Measurements from ENCODE around the gene RABGAP1L.
"Not testable (repeated sequence)": the region's sequence is repeated elsewhere in the genome, so short reads cannot be mapped to it uniquely, and the experiment has no call there.

The RABGAP1L gene

GRCh38 chr1:174815036-174815435, 655.7 kb downstream of the RABGAP1L start:
- Histone ChIP-seq H2BK5ac (ENCODE audit: low read depth, low read length, poor library complexity) (no peak overlapping the region), H3K9ac (ENCODE audit: low read length) (no peak overlapping the region), H3K79me1 (ENCODE audit: low read length) (no peaks in the 10 kb centered on the region), H3K14ac (ENCODE audit: low read length) (no peak overlapping the region), H3K9me3 (ENCODE audit: insufficient read depth, low read depth, low read length) (no peaks in the 10 kb centered on the region), H2AFZ (ENCODE audit: insufficient read depth, low read length, poor library complexity) (no peak overlapping the region), H4K12ac (ENCODE audit: low read depth, low read length) (no peak overlapping the region), H3K79me2 (ENCODE audit: control insufficient read depth, insufficient read depth, low read length, poor library complexity) (no peaks in the 10 kb centered on the region), H3K4ac (ENCODE audit: low read depth, low read length) (no peak overlapping the region), H3K27me3 (ENCODE audit: insufficient read depth, low read length) (no peaks in the 10 kb centered on the region), H4K8ac (ENCODE audit: low read depth, low read length) (no peak overlapping the region), H2AK5ac (ENCODE audit: low read length) (no peak overlapping the region), H3K4me1 (ENCODE audit: control insufficient read depth in 1 of 2, insufficient read depth in 2 of 2, low read length in 2 of 2) (no peaks in the 10 kb centered on the region), H2BK12ac (ENCODE audit: low read length) (no peak overlapping the region), H4K91ac (ENCODE audit: low read depth, low read length) (no peak overlapping the region), H3K18ac (ENCODE audit: low read length) (no peak overlapping the region), H3K4me2 (ENCODE audit: low read length) (no peak overlapping the region), H3K23ac (ENCODE audit: low read length) (no peak overlapping the region), H3K4me3 (ENCODE audit: low read depth, low read length) (no peak overlapping the region), H3K27ac (ENCODE audit: low read depth, low read length) (no peak overlapping the region), H3K36me3 (ENCODE audit: control insufficient read depth in 1 of 2, insufficient read depth in 2 of 2, low read length in 2 of 2) (no peaks in the 10 kb centered on the region), H2BK120ac (ENCODE audit: insufficient read depth, low read length, poor library complexity) (no peak overlapping the region)
- peak; percentile 34 to 39 for DNase-seq
- no CpG with 5 or more reads among the region's 3 CpGs for WGBS (ENCODE audit: extremely low coverage, insufficient coverage, insufficient read length)

DNA sequence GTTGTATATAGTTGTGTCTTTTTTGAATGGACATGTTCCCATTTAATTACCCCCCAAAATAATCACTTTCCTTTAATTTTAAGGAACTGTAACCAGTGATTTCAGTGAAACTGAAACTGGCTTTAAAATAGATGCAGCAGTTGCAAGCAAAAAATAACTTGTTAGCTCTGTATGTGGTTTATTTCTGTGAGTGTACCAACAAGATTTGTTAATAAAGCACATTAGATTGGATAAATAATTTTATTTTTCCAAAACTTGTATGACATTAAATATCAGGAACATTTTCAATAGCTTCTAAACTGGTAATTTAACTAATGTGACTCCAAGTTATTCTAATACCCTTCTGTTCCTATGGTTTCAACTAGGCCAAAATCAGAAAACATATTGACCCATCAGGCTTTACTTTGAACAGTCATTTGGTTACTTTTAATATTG, 656.2 kb downstream of the RABGAP1L start:
- no peaks in the 10 kb centered on the region for H3K9me3 ChIP-seq (ENCODE audit: insufficient read depth, low read depth, low read length)
- H3K4me1 ChIP-seq (ENCODE audit: control insufficient read depth in 1 of 2, insufficient read depth in 2 of 2, low read length in 2 of 2), result no peaks in the 10 kb centered on the region
- H3K27me3 ChIP-seq (ENCODE audit: insufficient read depth, low read length), result no peaks in the 10 kb centered on the region
- no peak overlapping the region for H4K8ac ChIP-seq (ENCODE audit: low read depth, low read length)
- no peaks in the 10 kb centered on the region for H3K36me3 ChIP-seq (ENCODE audit: control insufficient read depth in 1 of 2, insufficient read depth in 2 of 2, low read length in 2 of 2)
- no peak overlapping the region for H4K12ac ChIP-seq (ENCODE audit: low read depth, low read length)
- H3K79me1 ChIP-seq (ENCODE audit: low read length), result no peaks in the 10 kb centered on the region
- H3K18ac ChIP-seq (ENCODE audit: low read length), result no peak overlapping the region
- no peak overlapping the region for H3K4ac ChIP-seq (ENCODE audit: low read depth, low read length)
- no peak overlapping the region for H2BK12ac ChIP-seq (ENCODE audit: low read length)
- no peak overlapping the region for H3K14ac ChIP-seq (ENCODE audit: low read length)
- no peak overlapping the region for H3K9ac ChIP-seq (ENCODE audit: low read length)
- no peak overlapping the region for H3K23ac ChIP-seq (ENCODE audit: low read length)
- no peak overlapping the region for H2BK120ac ChIP-seq (ENCODE audit: insufficient read depth, low read length, poor library complexity)
- no peak overlapping the region for H3K27ac ChIP-seq (ENCODE audit: low read depth, low read length)
- no peak overlapping the region for H2BK5ac ChIP-seq (ENCODE audit: low read depth, low read length, poor library complexity)
- no peak overlapping the region for H3K4me3 ChIP-seq (ENCODE audit: low read depth, low read length)
- H3K4me2 ChIP-seq (ENCODE audit: low read length), result no peak overlapping the region
- no peak for DNase-seq
- no peaks in the 10 kb centered on the region for H3K79me2 ChIP-seq (ENCODE audit: control insufficient read depth, insufficient read depth, low read length, poor library complexity)
- H4K91ac ChIP-seq (ENCODE audit: low read depth, low read length), result no peak overlapping the region
- H2AFZ ChIP-seq (ENCODE audit: insufficient read depth, low read length, poor library complexity), result no peak overlapping the region
- H2AK5ac ChIP-seq (ENCODE audit: low read length), result no peak overlapping the region

- H3K4me3 ChIP-seq (ENCODE audit: low read depth, low read length); H3K9me3 ChIP-seq (ENCODE audit: insufficient read depth, low read depth, low read length); H2BK5ac ChIP-seq (ENCODE audit: low read depth, low read length, poor library complexity); H3K4me2 ChIP-seq (ENCODE audit: low read length); H3K4ac ChIP-seq (ENCODE audit: low read depth, low read length); H3K9ac ChIP-seq (ENCODE audit: low read length); H4K12ac ChIP-seq (ENCODE audit: low read depth, low read length); H3K27me3 ChIP-seq (ENCODE audit: insufficient read depth, low read length); H3K14ac ChIP-seq (ENCODE audit: low read length); H2BK120ac ChIP-seq (ENCODE audit: insufficient read depth, low read length, poor library complexity); H3K4me1 ChIP-seq (ENCODE audit: control insufficient read depth in 1 of 2, insufficient read depth in 2 of 2, low read length in 2 of 2); H4K91ac ChIP-seq (ENCODE audit: low read depth, low read length); H2BK12ac ChIP-seq (ENCODE audit: low read length); H3K27ac ChIP-seq (ENCODE audit: low read depth, low read length); H3K36me3 ChIP-seq (ENCODE audit: control insufficient read depth in 1 of 2, insufficient read depth in 2 of 2, low read length in 2 of 2); H3K23ac ChIP-seq (ENCODE audit: low read length); H4K8ac ChIP-seq (ENCODE audit: low read depth, low read length); H2AFZ ChIP-seq (ENCODE audit: insufficient read depth, low read length, poor library complexity); H2AK5ac ChIP-seq (ENCODE audit: low read length); H3K79me1 ChIP-seq (ENCODE audit: low read length); H3K79me2 ChIP-seq (ENCODE audit: control insufficient read depth, insufficient read depth, low read length, poor library complexity); H3K18ac ChIP-seq (ENCODE audit: low read length): not testable (repeated sequence)
- WGBS (ENCODE audit: extremely low coverage, insufficient coverage, insufficient read length), result no CpG with 5 or more reads among the region's 8 CpGs
- peak; percentile 58 to 69 for DNase-seq
Measured at GRCh38 chr1:174816621-174817020, 657.3 kb downstream of the RABGAP1L start.

- no CpG with 5 or more reads among the region's 4 CpGs for WGBS (ENCODE audit: extremely low coverage, insufficient coverage, insufficient read length)
- H3K4me2 ChIP-seq (ENCODE audit: low read length), result no peak overlapping the region
Measured at GRCh38 chr1:174818014-174818616, 658.8 kb downstream of the RABGAP1L start.

More at GRCh38 chr1:174818014-174818616, 658.8 kb downstream of the RABGAP1L start:
- Histone ChIP-seq H3K79me1 (ENCODE audit: low read length) (no peaks in the 10 kb centered on the region), H4K8ac (ENCODE audit: low read depth, low read length) (no peak overlapping the region), H3K4ac (ENCODE audit: low read depth, low read length) (no peak overlapping the region), H3K18ac (ENCODE audit: low read length) (no peak overlapping the region), H3K27ac (ENCODE audit: low read depth, low read length) (no peak overlapping the region), H3K4me3 (ENCODE audit: low read depth, low read length) (no peak overlapping the region), H2BK5ac (ENCODE audit: low read depth, low read length, poor library complexity) (no peak overlapping the region), H3K4me1 (ENCODE audit: control insufficient read depth in 1 of 2, insufficient read depth in 2 of 2, low read length in 2 of 2) (no peaks in the 10 kb centered on the region), H2BK120ac (ENCODE audit: insufficient read depth, low read length, poor library complexity) (no peak overlapping the region), H2BK12ac (ENCODE audit: low read length) (no peak overlapping the region), H3K9ac (ENCODE audit: low read length) (no peak overlapping the region), H3K23ac (ENCODE audit: low read length) (no peak overlapping the region), H3K36me3 (ENCODE audit: control insufficient read depth in 1 of 2, insufficient read depth in 2 of 2, low read length in 2 of 2) (no peaks in the 10 kb centered on the region), H2AFZ (ENCODE audit: insufficient read depth, low read length, poor library complexity) (no peak overlapping the region), H4K12ac (ENCODE audit: low read depth, low read length) (no peak overlapping the region), H3K27me3 (ENCODE audit: insufficient read depth, low read length) (no peaks in the 10 kb centered on the region), H3K79me2 (ENCODE audit: control insufficient read depth, insufficient read depth, low read length, poor library complexity) (no peaks in the 10 kb centered on the region), H3K9me3 (ENCODE audit: insufficient read depth, low read depth, low read length) (no peaks in the 10 kb centered on the region), H4K91ac (ENCODE audit: low read depth, low read length) (no peak overlapping the region), H3K14ac (ENCODE audit: low read length) (no peak overlapping the region), H2AK5ac (ENCODE audit: low read length) (no peak overlapping the region)
- DNase-seq, result no peak

All from trophoblast cell (in vitro differentiated cells and primary cell).